Trophoblast cell (in vitro differentiated cells and primary cell): ENCODE data around the gene SPDYE1.
"Not testable (repeated sequence)": the region's sequence is repeated elsewhere in the genome, so short reads cannot be mapped to it uniquely, and the experiment has no call there.

ENCODE experiments used
- DNase-seq, 2 donors: peaks; one replicate each; pipeline ENCODE4 v3.0.0-alpha.2; 2016
- H2AFZ ChIP-seq: 2 replicates; pipeline ENCODE4 v1.6.1; 2013; ENCODE audit warnings: low read length, moderate library complexity, mild to moderate bottlenecking; ENCODE audit not compliant: insufficient read depth, poor library complexity
- H2AK5ac ChIP-seq: 2 replicates; pipeline ENCODE4 v1.6.1; 2013; ENCODE audit warnings: mild to moderate bottlenecking, low read length
- H2BK120ac ChIP-seq: 2 replicates; pipeline ENCODE4 v1.6.1; 2013; ENCODE audit warnings: low read length, mild to moderate bottlenecking, moderate library complexity; ENCODE audit not compliant: insufficient read depth, poor library complexity
- H2BK12ac ChIP-seq: 2 replicates; pipeline ENCODE4 v1.6.1; 2013; ENCODE audit warnings: mild to moderate bottlenecking, low read length, moderate library complexity
- H2BK5ac ChIP-seq: 2 replicates; pipeline ENCODE4 v1.6.1; 2013; ENCODE audit warnings: low read length, low read depth, moderate library complexity, mild to moderate bottlenecking; ENCODE audit not compliant: poor library complexity
- H3K14ac ChIP-seq: 2 replicates; pipeline ENCODE4 v1.6.1; 2013; ENCODE audit warnings: mild to moderate bottlenecking, low read length
- H3K18ac ChIP-seq: 2 replicates; pipeline ENCODE4 v1.6.1; 2013; ENCODE audit warnings: mild to moderate bottlenecking, low read length
- H3K23ac ChIP-seq: 2 replicates; pipeline ENCODE4 v1.6.1; 2013; ENCODE audit warnings: low read length
- H3K27ac ChIP-seq: 2 replicates; pipeline ENCODE4 v1.5.1; 2013; ENCODE audit warnings: low read depth, mild to moderate bottlenecking, inconsistent platforms, low read length, moderate library complexity
- H3K27me3 ChIP-seq: 2 replicates; pipeline ENCODE4 v1.6.1; 2013; ENCODE audit warnings: inconsistent platforms, mild to moderate bottlenecking, low read length, moderate library complexity; ENCODE audit not compliant: insufficient read depth
- H3K36me3 ChIP-seq, 2 experiments: 1 replicate in 1 of 2; 2 replicates in 1 of 2; pipeline ENCODE4 v1.6.1; 2013; ENCODE audit warnings: low read length in 2 of 2, mild to moderate bottlenecking in 2 of 2, moderate library complexity in 1 of 2; ENCODE audit not compliant: insufficient read depth in 2 of 2, control insufficient read depth in 1 of 2
- H3K4ac ChIP-seq: 2 replicates; pipeline ENCODE4 v1.6.1; 2013; ENCODE audit warnings: low read depth, mild to moderate bottlenecking, low read length, moderate library complexity
- H3K4me1 ChIP-seq, 2 experiments: 1 replicate in 1 of 2; 2 replicates in 1 of 2; pipeline ENCODE4 v1.6.1; 2013; ENCODE audit warnings: low read length in 2 of 2, mild to moderate bottlenecking in 2 of 2, moderate library complexity in 1 of 2; ENCODE audit not compliant: insufficient read depth in 2 of 2, control insufficient read depth in 1 of 2
- H3K4me2 ChIP-seq: 2 replicates; pipeline ENCODE4 v1.6.1; 2013; ENCODE audit warnings: inconsistent platforms, mild to moderate bottlenecking, low read length, moderate library complexity
- H3K4me3 ChIP-seq: 2 replicates; pipeline ENCODE4 v1.5.1; 2013; ENCODE audit warnings: mild to moderate bottlenecking, low read depth, low read length, inconsistent platforms
- H3K79me1 ChIP-seq: one replicate; pipeline ENCODE4 v1.6.1; 2013; ENCODE audit warnings: low read length
- H3K79me2 ChIP-seq: 2 replicates; pipeline ENCODE4 v1.6.1; 2013; ENCODE audit warnings: low read length, mild to moderate bottlenecking; ENCODE audit not compliant: control insufficient read depth, insufficient read depth, poor library complexity
- H3K9ac ChIP-seq: 2 replicates; pipeline ENCODE4 v1.6.1; 2013; ENCODE audit warnings: mild to moderate bottlenecking, low read length
- H3K9me3 ChIP-seq: 2 replicates; pipeline ENCODE4 v1.6.1; 2013; ENCODE audit warnings: low read depth, mild to moderate bottlenecking, control low read depth, inconsistent platforms, low read length; ENCODE audit not compliant: insufficient read depth
- H4K12ac ChIP-seq: 2 replicates; pipeline ENCODE4 v1.6.1; 2013; ENCODE audit warnings: low read depth, mild to moderate bottlenecking, low read length, moderate library complexity
- H4K8ac ChIP-seq: 2 replicates; pipeline ENCODE4 v1.6.1; 2013; ENCODE audit warnings: low read depth, mild to moderate bottlenecking, low read length, moderate library complexity
- H4K91ac ChIP-seq: one replicate; pipeline ENCODE4 v1.6.1; 2013; ENCODE audit warnings: low read depth, mild to moderate bottlenecking, low read length, moderate library complexity
- WGBS: extraction: QIAGEN DNeasy Blood & Tissue Kit; methylation state at CpG from one replicate; pipeline ENCODE4 v1.1.7; 2013; ENCODE audit warnings: missing lambda C conversion rate; ENCODE audit not compliant: insufficient read length, insufficient coverage; ENCODE audit errors: extremely low coverage; 5-methylcytosine and 5-hydroxymethylcytosine counted together

SPDYE1 gene

DNA sequence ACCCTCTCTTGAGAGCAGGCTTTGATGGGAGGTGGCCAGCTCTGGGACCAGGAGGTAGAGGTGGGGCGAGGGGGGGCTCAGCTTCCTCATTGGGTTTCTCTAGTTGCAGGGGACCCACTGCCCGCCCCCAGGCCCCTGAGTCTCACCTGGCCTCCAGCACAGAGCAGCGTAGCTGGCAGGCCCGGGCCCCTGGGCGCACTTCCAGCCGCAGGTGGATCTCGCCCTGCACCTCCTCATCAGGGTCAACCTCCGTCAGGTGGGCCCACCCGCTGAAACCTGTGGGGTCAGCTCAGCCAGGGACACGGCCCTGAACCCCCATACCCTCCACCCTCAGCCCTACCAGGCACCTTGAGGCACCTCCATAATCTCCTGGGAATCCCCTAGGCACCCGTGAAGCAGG lies 28.1 kb upstream of the SPDYE1 start:
- H4K91ac ChIP-seq, H3K4me2 ChIP-seq, H3K4me1 ChIP-seq, H3K27ac ChIP-seq, H3K23ac ChIP-seq, H3K18ac ChIP-seq, H2AFZ ChIP-seq, H2AK5ac ChIP-seq, H2BK120ac ChIP-seq, H4K12ac ChIP-seq, H3K36me3 ChIP-seq, H2BK5ac ChIP-seq, H4K8ac ChIP-seq, H3K14ac ChIP-seq, H3K79me1 ChIP-seq, H3K27me3 ChIP-seq, H2BK12ac ChIP-seq, DNase-seq, H3K9ac ChIP-seq, H3K4me3 ChIP-seq, H3K79me2 ChIP-seq, H3K4ac ChIP-seq, H3K9me3 ChIP-seq: not testable (repeated sequence)
- no CpG with 5 or more reads among the region's 11 CpGs for WGBS

DNA sequence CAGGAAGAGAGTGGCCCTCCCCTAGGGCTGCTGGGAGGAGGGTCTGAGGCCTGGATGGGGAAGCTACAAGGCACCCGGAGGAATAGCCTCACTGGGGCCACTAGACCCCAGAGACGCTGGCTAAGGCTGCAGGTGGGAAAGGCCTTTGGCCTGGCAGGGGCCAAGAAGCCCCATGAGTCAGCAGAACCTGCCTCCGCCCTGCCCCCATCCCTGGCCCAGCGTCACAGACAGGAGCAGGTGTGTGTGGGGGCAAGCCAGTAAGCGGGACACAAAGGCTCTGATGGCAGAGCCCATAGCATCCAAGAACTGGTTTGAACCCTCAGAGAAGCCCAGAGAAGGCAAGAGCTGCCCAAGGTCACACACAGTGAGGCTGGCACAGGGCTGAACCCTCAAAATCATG lies 27.0 kb upstream of the SPDYE1 start:
- H3K79me1 ChIP-seq, H3K27ac ChIP-seq, H4K8ac ChIP-seq, H3K4me2 ChIP-seq, H2AK5ac ChIP-seq, H2BK120ac ChIP-seq, H4K12ac ChIP-seq, H3K9me3 ChIP-seq, H2BK5ac ChIP-seq, H2AFZ ChIP-seq, H2BK12ac ChIP-seq, H4K91ac ChIP-seq, H3K27me3 ChIP-seq, H3K18ac ChIP-seq, DNase-seq, H3K23ac ChIP-seq, H3K9ac ChIP-seq, H3K36me3 ChIP-seq, H3K79me2 ChIP-seq, H3K14ac ChIP-seq, H3K4ac ChIP-seq, H3K4me3 ChIP-seq, H3K4me1 ChIP-seq: not testable (repeated sequence)
- WGBS: no CpG with 5 or more reads among the region's 5 CpGs

DNA sequence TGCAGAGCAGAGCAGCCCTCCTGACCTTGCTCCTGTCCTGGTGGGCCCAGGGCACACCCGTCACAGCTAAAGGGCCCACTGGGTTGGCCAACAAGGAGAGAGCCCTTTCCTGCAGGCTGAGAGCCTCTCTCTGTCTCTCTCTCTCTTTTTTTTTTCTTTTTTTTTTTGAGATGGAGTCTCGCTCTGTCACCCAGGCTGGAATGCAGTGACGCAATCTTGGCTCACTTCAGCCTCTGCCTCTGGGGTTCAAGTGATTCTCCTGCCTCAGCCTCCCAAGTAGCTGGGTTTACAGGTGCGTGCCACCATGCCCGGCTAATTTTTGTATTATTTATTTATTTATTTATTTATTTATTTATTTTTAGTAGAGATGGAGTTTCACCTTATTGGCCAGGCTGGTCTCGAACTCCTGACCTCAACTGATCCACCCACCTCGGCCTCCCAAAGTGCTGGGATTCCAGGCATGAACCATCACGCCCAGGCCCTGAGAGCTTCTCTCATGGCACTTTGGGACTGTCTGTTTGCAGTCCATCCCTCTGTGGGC lies 23.6 kb upstream of the SPDYE1 start:
- not testable (repeated sequence) for H4K12ac ChIP-seq, H2BK12ac ChIP-seq, H3K4ac ChIP-seq, H3K27me3 ChIP-seq, H2BK120ac ChIP-seq, H4K8ac ChIP-seq, H2AFZ ChIP-seq, H3K36me3 ChIP-seq, H3K4me2 ChIP-seq, H3K79me2 ChIP-seq, H4K91ac ChIP-seq, H3K14ac ChIP-seq, H3K79me1 ChIP-seq, H3K9ac ChIP-seq, H3K9me3 ChIP-seq, H3K27ac ChIP-seq, H2BK5ac ChIP-seq, H3K18ac ChIP-seq, H3K4me3 ChIP-seq, H3K23ac ChIP-seq, H2AK5ac ChIP-seq, H3K4me1 ChIP-seq, DNase-seq
- WGBS: no CpG with 5 or more reads among the region's 8 CpGs

DNA sequence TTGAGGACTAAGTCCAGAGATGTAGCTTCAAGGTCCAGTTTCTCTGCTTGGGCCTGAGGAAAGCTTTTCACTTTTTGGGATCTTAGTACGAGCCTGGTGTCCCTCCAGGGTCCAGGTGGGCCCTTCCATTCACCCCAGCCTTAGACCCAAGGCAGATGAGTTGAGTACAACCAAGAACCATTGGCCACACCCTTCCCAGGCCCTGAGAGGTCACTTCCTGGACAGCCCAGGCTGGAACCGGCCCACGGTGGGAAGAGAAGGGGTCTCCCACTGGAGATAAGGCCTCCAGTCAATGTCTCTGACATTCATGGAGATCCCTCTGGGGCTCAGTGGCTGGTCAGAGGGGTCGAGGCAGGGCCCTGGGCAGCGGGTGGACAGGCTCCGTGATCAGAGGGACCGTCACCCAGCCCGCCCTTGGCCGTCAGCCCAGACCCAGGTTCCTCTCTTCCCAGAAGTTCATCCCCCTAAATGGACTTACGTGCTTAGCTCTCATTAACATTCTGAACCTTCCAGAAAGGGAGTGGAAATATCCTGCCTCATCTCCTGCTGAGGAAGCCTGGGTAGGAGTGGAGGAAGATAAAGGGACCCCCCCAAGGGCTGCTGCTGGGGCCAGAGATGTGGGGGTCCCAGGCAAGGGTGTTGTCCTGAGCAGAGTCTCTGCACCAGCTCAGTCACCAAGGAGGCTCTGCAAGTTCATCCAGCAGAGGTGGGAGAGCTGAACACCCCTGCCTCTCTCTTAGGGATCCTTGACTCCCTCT lies 22.8 kb upstream of the SPDYE1 start:
- not testable (repeated sequence) for H3K79me1 ChIP-seq

More for the DNA sequence above, 22.8 kb upstream of the SPDYE1 start:
- H3K9ac ChIP-seq, H2AK5ac ChIP-seq, H3K4me2 ChIP-seq, H2AFZ ChIP-seq, H3K18ac ChIP-seq, H4K8ac ChIP-seq, DNase-seq, H2BK5ac ChIP-seq, H4K91ac ChIP-seq, H3K4ac ChIP-seq, H4K12ac ChIP-seq, H3K4me1 ChIP-seq, H3K36me3 ChIP-seq, H3K9me3 ChIP-seq, H3K27ac ChIP-seq, H3K27me3 ChIP-seq, H2BK12ac ChIP-seq, H2BK120ac ChIP-seq, H3K14ac ChIP-seq, H3K4me3 ChIP-seq, H3K23ac ChIP-seq, H3K79me2 ChIP-seq: not testable (repeated sequence)
- WGBS: no CpG with 5 or more reads among the region's 10 CpGs
